Iris pigment epithelial cell (primary cell): ENCODE measurements around the gene MUSK.
"Not testable (repeated sequence)": the region's sequence is repeated elsewhere in the genome, so short reads cannot be mapped to it uniquely, and the experiment has no call there.

Experiments used
- DNase-seq: peaks from one replicate; pipeline ENCODE4 v3.0.0-alpha.2; 2011; ENCODE audit warnings: low read depth

The MUSK gene

DNA sequence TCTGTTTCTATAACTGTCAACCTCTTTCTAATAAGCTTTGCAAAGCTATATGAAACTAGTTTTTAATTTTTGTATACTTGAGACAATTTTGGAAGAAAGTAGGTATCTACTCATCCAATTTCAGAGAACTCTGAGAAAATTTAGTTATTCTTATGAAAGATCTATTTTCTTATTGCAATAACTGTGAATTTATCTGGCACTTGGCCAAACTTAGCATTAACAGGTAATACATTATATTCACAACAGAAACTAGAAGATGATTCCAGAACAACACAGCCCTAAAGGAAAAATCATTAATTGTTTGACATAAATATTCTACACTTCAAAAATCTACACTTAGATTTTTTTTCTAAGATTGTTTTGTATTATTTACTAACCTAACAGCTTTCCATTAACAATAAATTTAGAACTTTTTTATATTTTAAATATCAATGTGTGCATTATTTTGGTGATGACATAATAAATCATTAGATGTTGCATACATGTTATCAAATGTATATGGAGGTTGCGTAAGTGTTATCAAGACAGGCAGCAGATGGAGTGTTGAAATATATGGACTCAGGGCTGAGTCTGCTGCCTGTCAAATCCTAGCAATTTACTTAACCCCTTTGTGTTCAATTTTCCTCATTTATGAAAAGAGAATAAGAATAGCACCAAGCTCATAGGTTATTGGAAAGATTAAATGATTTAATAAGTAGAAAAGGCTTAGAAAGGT is 141.8 kb downstream of the MUSK start:
- no peak for DNase-seq

DNA sequence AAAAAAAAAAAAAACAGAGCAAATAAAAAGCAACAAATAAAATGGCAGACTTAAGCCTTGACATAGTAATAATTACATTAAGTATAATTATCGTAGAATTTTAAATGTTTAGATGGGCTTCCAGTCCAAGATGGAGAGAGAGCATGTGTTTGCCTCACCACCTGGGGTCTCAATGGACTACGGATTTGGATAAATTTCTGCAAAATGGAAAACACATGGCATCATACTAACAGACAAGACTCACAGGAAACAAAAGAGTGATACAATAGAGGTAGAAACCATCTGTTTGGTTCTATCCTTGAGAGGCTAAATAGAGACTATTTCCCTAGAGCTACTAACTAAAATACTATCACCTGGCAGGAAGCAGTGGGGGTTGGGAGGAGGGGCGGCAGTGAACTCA is 144.3 kb downstream of the MUSK start:
- no peak for DNase-seq

DNA sequence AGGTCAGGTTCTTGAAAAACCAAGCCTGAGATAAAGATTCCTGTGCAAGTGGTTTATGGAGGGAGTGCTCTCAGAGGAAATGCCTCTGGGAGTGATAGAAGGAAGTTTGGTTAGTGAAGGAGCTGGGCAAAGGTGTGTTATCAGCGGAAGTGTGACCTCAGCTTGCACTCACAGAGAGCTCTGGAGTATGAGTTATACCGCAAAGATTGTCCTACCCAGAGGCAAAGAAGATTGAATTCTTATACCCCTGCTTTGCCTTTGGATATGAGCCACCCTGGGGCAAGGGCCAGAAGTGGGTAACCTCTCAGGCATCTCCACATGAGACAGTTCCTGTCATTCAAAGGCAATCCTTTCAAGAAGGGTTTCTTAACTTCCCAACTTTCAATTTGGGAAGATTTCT is 145.6 kb downstream of the MUSK start:
- DNase-seq: no peak

DNA sequence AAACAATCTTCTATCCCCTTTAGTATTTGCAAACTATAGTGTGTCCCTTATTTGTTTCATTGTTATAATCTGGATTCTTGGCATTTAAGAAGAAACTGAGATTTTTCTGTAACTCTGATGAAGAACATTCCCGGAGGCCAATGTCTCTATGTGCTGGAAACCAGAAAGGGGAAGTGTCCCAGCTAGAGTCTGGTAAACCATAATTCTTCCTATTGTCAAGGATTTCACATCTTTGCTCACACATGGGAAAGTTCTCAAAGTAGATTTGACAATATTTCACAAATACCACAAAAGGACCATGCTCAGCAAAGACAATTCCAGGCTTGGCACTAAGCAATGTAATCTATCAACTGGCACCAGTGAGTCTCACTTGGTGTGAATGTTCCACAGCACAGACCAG is 146.8 kb downstream of the MUSK start:
- DNase-seq: no peak

DNA sequence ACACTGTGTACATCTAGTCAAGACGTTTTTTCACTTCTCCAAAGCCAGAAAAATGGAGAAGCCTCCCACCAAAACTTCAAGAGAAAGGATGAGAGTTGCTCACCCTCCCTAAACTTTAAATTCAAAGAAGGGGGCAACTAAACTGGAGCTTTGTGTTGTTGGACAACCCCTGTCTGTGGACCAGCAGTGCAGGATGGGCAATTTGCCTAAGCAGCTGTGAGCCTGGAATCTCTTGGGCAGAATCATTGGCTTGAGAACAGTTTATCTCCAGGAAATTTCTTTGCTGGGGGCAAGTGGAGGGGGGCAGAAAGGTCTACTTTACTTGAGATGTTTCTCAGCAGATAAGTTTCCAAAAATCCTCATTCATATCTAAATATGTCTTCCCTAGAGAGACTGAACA is 151.8 kb downstream of the MUSK start:
- DNase-seq: no peak

DNA sequence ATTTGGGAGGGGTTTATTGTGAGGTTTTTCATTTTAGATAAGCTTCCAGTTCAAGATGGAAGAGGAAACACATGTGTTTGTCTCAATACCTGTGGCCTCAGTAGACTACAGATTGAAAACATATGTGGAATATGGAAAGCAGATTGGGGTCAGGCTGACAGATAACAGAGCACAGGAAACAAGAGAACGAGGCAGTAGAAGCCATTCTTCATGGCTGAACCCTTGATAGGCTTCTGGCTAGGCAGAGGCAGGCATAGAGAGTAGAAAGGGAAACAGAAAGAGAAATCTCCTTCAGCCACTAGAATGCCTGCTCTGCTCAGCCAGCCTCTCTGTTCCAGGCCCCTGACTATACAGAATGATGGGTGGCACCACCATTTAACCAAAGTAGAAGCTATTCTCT is 152.5 kb downstream of the MUSK start:
- no peak for DNase-seq

DNA sequence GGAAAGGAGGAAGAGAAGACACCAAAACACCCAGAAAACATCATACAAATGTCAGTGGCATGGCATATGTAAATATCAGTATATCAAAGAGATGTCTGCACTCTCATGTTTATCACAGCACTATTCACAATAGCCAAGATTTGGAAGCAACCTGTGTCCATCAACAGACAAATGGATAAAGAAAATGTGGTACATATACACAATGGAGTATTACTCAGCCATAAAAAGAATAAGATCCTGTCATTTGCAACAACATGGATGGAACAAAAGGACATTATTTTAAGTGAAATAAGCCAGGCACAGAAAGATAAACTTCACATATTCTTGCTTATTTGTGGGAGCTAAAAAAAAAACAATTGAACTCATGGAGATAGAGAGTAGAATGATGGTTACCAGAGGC is 156.5 kb downstream of the MUSK start:
- DNase-seq: not testable (repeated sequence)

DNA sequence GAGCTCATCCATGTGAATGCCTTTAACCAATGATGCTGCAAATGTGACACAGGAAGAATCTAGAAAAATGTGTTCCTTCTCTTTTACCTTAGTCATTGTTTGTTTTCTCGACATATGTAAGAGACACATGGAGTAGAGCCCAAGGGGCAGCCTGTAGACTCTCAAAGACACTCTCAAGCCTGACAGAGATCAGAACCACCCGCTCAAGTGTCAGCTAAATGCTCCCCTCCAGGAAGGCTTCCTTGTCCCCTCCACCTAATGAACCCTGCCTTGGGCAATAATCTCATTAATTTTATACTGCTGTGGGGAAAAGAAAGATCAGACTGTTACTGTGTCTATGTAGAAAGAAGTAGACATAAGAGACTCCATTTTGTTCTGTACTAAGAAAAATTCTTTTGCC is 157.4 kb downstream of the MUSK start:
- DNase-seq: no peak

DNA sequence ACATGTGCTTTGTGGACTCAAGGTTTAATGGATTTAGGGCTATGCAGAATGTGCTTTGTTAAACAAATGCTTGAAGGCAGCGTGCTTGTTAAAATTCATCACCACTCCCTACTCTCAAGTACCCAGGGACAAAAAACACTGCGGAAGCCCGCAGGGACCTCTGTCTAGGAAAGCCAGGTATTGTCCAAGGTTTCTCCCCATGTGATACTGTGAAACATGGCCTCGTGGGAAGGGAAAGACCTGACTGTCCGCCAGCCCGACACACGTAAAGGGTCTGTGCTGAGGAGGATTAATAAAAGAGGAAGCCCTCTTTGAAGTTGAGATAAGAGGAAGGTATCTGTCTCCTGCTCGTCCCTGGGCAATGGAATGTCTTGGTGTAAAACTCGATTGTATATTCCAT is 157.8 kb downstream of the MUSK start:
- DNase-seq: not testable (repeated sequence)

DNA sequence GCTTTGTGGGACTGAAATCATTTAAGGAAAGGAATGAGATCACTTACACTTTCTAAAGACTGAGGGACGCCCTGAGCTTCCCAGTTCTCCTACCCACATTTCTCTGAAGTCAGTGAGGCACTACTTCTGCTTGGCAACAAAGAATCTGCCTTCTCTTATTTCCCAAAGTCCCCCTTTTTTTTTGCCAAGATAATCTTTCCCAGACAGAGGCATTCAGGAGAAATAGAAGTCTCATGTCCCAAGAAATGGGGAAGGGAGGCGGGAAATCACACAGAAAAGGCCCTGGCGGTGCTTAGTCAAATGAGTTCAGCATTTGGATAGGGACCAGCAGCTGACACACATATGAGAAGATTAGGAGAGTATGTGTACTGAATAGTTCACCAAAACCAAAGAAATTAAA is 159.7 kb downstream of the MUSK start:
- DNase-seq: peak; percentile 68

DNA sequence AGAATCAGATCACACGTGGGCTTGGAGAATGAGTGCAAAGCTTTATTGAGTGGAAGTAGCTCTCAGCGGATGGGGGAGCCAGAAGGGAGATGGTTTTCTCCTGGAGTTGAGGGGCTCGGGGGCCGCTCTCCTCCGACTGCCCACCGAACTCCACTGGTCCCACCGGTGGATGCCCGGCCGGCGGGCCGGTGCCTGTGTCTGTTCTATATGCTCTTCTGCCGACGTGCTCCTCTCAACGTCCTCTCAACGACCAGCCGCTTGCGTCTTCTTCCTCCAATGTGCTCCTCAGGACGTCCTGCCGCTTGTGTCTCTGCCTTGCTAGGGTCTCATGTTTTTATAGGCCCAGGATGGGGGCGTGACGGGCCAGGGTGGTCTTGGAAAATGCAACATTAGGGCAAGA is 161.9 kb downstream of the MUSK start:
- DNase-seq: no peak

DNA sequence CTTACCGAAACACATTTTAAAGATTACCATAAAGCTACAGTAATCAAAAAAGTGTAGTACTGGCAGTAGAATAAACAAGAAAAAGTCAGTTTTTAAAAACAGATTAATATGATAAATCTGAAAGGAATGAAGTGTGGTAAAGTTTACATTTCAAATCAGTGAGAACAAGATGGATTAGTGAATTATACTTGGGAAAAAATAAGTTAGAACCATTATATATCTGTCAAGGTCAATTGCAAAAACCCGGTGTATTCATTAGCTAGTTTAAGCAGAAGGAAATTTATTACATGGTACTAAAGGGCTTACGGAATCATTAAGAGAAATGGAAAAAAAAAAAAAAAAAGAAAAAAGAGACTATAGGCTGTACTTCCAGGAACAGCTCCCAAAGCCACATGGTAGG is 164.3 kb downstream of the MUSK start:
- DNase-seq: peak; percentile 39

DNA sequence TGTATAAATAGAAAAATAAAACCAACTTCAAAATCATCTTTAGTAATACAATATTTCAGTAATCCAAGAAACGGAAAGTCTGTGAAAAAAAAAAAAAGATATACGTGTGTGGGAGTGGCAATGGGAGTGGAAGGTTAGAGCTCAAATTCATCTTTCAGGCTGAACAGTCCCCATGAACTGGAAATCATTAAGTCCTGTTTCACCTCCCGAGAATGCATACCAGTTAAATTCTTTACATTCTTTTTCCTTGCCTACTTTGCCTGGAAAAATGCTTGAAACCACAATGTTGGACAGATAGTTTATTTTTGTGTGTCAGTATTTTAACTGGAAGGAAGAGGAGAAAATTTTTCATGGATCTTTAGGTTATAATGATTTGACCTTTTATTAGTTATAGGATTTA is 166.8 kb downstream of the MUSK start:
- peak; percentile 87 for DNase-seq

DNA sequence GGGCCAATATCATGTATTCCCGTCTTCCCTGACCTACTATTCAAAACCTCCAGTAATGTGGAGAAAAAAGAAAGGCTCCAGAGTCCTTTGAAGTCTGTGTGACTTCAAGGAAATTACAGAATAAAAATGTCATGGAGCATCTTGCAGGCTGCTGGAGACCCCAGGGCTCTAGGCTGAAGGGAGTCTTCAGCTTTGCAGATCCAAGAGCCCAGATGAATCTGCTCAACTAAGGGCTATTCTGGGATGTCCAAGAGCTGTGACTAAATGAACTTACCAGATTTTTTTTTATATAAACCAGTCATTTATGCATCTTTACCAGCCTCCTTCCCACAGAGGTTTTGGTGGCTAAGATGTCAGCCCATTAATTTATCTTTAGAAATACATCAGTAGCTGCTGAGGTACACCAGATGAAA is 167.3 kb downstream of the MUSK start:
- DNase-seq: peak; percentile 27

DNA sequence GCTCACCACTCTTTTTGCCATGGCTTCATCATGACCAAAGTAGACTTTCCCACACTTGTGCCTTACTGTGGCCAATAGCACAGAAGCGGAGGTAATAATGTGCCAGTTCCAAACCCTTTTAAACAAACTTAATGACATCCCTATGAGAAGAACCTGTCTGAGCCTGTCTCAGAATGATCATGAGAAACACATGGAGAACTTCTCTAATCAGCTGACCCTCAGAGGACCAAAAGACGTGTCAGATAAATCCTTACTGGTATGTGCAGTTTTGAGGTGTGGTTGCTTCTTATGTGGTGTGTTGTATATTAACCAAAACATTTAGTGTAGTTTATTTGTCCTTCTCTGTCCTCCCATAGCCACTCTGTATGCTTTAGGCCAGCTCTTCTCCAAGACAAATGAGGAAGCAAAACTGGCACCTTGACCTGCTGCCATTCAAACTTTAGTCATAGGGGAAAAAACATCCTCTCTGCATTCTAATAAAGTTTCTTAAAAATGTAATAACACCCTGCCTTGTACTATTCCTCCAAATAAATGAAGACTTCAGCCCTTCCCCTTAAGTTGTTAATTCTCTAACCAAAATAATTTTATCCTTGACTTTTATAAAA is 168.9 kb downstream of the MUSK start:
- no peak for DNase-seq

DNA sequence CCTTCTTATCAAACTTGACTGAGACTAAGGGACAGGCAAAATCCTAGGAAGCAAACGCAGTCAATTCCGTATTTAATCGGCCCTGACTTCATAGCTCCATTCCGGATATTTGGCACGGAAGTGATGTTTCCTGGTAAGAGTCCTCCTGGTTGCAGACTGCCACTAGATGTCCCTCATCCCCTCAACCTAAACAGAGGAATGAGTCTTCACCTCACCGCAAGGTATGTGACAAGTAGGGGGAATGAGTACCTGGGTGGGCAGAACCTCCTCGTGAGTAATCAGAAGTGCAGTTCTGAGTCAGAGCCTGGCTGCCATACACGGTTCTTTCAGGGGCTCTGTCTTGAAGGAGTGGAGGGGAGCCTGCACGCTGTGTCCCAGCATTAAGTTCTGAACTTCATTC is 173.6 kb downstream of the MUSK start:
- DNase-seq: peak; percentile 23

DNA sequence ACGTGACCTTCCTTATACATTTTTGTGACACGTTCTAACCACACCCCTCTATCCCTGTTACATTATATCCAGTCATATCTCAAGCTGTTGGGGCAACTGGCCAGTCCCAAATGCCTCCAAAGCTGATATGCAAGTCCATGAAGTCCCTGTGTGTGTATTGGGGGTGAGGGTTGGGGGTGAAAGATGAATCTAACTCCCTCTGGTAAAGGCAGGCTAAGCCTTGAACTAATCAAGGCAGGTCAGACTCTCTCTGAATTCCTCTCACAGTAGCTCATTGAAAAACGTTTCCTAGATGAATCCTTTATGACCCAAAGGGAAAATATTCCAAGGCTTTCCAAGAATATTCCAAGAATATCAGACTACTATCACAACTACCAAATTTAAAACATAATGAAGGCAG is 174.4 kb downstream of the MUSK start:
- peak; percentile 16 for DNase-seq

DNA sequence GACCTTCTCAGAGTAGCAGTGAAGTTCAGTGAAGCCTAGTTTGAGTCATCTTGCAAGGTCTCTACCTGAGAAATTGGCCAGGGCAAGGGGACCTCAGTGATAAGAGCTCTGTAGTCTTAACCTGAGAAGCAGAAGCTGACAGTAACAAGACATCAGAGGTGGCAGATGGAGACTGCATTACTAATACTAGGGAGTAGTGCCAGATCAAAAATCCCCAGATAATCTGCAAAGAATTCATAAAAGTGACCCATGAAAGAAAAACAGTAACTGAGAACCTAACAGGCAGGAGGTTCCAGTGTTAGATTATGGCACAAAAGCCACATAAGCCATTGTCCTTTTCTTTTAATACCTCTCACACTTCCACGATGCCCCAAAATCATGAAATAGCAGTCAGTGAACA is 175.5 kb downstream of the MUSK start:
- peak; percentile 45 for DNase-seq

DNA sequence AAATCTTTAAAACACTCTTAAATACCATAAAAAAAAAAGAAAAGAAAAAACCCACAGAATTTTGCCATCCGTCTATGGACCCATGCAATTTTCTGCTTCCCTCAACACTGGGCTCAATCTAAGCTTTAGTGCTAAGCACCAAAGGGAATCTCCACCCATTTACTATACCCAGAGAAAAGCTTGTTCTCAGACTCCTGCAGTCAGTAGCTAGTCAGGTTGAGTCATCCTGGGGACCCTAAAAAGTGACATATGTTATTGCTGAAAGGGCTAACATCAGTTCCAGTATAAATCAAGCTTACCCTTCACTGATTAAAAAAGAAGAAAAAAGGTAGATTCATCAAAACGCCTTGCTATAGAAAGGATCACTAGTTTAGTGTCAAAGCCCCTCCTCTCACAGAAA is 177.6 kb downstream of the MUSK start:
- DNase-seq: peak; percentile 29

DNA sequence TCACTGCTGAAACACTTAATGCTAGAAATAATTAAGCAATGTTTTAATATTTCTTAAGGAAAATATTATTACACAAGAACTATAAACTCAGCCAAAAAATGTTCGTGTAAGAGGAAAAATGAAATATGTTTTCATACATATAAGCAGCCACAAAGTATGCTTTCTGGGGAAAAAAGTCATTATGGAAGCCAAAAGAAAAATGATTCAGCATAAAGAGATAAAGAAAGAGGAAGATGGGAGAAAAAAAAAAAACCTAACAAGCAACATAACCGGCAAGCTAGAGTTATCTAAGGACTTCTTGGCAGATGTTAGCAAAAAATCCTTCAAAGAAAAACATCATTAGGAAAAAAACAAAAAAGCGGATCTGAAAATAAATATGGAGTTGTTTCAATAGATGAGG is 179.1 kb downstream of the MUSK start:
- peak; percentile 69 for DNase-seq

DNA sequence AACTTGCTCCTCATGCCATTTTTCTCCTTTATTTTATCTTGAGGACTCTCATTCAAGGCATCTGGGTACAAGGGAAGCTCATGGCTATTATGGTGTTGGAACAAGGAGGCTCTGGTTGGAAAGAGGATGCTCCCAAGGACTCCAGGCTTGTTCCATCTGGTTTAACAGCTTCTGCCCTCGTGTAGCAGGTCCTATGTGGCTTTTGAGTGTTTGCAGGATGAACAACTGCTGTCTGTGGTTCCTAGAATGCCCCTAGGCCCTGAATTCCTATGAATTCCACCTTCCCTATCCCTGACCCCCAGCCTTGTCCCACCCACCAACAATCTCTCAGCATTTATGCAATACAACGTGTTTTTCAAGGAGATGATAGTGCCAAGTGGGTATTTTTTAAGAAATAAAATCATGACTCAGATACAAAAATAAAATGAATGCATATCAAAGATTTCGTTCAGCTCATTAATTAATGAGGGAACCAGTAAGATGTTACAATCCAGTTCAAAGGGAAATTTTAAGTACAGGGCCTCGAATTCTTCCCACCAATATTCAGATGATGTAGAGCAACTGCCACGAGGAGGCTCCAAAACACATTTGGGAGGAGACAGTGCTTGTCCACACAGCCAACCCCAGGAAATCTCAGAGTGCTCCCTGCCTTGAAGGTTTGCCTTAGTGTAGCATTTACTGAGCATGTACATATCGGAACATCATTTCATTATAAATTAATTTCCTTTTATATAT is 182.0 kb downstream of the MUSK start:
- no peak for DNase-seq
